ENCODE results near the gene DYSF.
"Not testable (repeated sequence)": the region's sequence is repeated elsewhere in the genome, so short reads cannot be mapped to it uniquely, and the experiment has no call there.

The DYSF gene

DNA sequence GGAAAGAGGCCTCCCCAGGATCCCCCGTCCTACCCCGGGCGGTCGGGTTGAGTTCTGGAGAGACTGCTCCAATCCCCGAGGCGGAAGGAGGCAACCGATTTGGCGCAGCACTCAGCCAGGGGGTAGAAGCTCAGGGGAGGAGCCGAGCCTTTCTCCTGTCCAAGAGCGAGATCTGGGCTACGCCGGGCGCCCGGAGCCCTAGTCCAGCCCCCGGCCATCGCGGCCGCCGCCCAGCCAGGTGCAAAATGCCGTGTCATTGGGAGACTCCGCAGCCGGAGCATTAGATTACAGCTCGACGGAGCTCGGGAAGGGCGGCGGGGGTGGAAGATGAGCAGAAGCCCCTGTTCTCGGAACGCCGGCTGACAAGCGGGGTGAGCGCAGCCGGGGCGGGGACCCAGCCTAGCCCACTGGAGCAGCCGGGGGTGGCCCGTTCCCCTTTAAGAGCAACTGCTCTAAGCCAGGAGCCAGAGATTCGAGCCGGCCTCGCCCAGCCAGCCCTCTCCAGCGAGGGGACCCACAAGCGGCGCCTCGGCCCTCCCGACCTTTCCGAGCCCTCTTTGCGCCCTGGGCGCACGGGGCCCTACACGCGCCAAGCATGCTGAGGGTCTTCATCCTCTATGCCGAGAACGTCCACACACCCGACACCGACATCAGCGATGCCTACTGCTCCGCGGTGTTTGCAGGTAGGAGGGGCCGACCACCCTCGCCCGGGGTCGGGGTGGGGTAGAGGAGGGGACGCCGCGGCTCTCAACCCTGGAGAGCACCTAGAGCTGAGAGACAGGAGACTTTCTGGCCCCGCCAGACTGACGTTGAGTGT is at the start of gene DYSF:
Gene DYSF, plus strand, starts transcription at position 158 of the 817 bp plus-strand sequence.
- Histone ChIP-seq H2AFZ (ENCODE audit: low read length, unreplicated experiment) (peak within 1 kb of the TSS; percentile 88), H3K79me2 (ENCODE audit: control insufficient read depth, insufficient read depth, low read length, unreplicated experiment) (no peaks in the 10 kb centered on the region), H3K4me1 (ENCODE audit: control insufficient read depth, insufficient read depth, low read length, unreplicated experiment) (peaks cover 36% of the 10 kb centered on the region), H3K27ac (ENCODE audit: low read depth, low read length) (no peak within 1 kb of the TSS), H3K4me3 (ENCODE audit: low read depth, low read length) (peak within 1 kb of the TSS; percentile 77), H3K36me3 (ENCODE audit: insufficient read depth, low read length) (no peaks in the 10 kb centered on the region), H3K27me3 (ENCODE audit: insufficient read depth, low read length) (peaks cover 8% of the 10 kb centered on the region; the same call in 1 of the 2 replicates)

DNA sequence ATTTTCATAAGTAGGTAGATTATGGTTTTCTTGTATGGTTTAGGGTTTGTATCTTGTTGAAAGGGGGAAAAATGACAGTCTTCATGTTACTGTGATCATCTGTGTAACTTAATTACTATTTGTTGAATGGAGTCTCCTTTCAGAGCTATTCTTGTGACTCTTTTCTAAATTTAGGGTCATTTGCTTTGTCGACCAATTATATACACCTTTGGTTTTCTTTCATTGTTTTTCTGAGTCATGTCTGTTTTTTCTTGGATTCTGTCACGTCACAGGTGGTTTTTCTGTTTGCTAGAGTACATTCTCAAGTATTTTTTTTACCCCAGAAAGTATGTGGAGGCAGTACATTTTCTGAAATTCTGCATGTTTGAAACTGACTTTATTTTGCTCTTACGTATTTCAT is 43.8 kb upstream of the DYSF start:
- H3K4me1 ChIP-seq (ENCODE audit: control insufficient read depth, insufficient read depth, low read length, unreplicated experiment), result no peaks in the 10 kb centered on the region
- no peaks in the 10 kb centered on the region for H3K79me2 ChIP-seq (ENCODE audit: control insufficient read depth, insufficient read depth, low read length, unreplicated experiment)
- H3K27me3 ChIP-seq (ENCODE audit: insufficient read depth, low read length), result no peaks in the 10 kb centered on the region
- no peak overlapping the region for H3K4me3 ChIP-seq (ENCODE audit: low read depth, low read length)
- H3K27ac ChIP-seq (ENCODE audit: low read depth, low read length), result no peak overlapping the region
- H3K36me3 ChIP-seq (ENCODE audit: insufficient read depth, low read length), result peaks cover 35% of the 10 kb centered on the region
- H2AFZ ChIP-seq (ENCODE audit: low read length, unreplicated experiment), result no peak overlapping the region

DNA sequence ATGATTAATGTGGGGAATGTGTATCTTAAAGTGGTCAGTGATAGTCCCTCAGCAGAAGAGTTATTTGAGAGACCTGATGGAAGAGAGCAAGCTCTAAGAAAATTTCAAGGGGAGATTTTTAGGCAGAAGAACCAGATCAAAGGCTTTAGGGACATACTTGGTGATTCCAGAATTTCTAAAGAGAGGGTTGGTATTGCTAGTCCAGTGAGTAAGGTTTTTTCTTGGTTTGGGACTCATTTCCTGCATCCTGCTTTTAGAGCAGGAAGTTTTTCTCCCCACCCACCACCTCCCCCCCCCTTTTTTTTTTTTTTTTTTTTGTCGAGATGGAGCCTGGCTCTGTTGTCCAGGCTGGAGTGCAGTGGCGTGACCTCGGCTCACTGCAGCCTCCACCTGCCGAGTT is 42.7 kb upstream of the DYSF start:
- H2AFZ ChIP-seq (ENCODE audit: low read length, unreplicated experiment), result no peak overlapping the region
- H3K36me3 ChIP-seq (ENCODE audit: insufficient read depth, low read length), result peaks cover 32% of the 10 kb centered on the region
- no peaks in the 10 kb centered on the region for H3K4me1 ChIP-seq (ENCODE audit: control insufficient read depth, insufficient read depth, low read length, unreplicated experiment)
- no peaks in the 10 kb centered on the region for H3K79me2 ChIP-seq (ENCODE audit: control insufficient read depth, insufficient read depth, low read length, unreplicated experiment)
- no peaks in the 10 kb centered on the region for H3K27me3 ChIP-seq (ENCODE audit: insufficient read depth, low read length)
- H3K27ac ChIP-seq (ENCODE audit: low read depth, low read length), result peak overlapping the region; percentile 29; the same call in 1 of the 2 replicates
- no peak overlapping the region for H3K4me3 ChIP-seq (ENCODE audit: low read depth, low read length)

DNA sequence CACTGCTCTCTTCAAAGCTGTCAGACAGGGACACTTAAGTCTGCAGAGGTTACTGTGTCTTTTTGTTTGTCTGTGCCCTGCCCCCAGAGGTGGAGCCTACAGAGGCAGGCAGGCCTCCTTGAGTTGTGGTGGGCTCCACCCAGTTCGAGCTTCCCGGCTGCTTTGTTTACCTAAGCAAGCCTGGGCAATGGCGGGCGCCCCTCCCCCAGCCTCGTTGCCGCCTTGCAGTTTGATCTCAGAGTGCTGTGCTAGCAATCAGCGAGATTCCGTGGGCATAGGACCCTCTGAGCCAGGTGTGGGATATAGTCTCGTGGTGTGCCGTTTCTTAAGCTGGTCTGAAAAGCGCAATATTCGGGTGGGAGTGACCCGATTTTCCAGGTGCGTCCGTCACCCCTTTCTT is 36.5 kb upstream of the DYSF start:
- H3K4me3 ChIP-seq (ENCODE audit: low read depth, low read length); H2AFZ ChIP-seq (ENCODE audit: low read length, unreplicated experiment); H3K36me3 ChIP-seq (ENCODE audit: insufficient read depth, low read length); H3K4me1 ChIP-seq (ENCODE audit: control insufficient read depth, insufficient read depth, low read length, unreplicated experiment); H3K79me2 ChIP-seq (ENCODE audit: control insufficient read depth, insufficient read depth, low read length, unreplicated experiment); H3K27me3 ChIP-seq (ENCODE audit: insufficient read depth, low read length); H3K27ac ChIP-seq (ENCODE audit: low read depth, low read length): not testable (repeated sequence)

DNA sequence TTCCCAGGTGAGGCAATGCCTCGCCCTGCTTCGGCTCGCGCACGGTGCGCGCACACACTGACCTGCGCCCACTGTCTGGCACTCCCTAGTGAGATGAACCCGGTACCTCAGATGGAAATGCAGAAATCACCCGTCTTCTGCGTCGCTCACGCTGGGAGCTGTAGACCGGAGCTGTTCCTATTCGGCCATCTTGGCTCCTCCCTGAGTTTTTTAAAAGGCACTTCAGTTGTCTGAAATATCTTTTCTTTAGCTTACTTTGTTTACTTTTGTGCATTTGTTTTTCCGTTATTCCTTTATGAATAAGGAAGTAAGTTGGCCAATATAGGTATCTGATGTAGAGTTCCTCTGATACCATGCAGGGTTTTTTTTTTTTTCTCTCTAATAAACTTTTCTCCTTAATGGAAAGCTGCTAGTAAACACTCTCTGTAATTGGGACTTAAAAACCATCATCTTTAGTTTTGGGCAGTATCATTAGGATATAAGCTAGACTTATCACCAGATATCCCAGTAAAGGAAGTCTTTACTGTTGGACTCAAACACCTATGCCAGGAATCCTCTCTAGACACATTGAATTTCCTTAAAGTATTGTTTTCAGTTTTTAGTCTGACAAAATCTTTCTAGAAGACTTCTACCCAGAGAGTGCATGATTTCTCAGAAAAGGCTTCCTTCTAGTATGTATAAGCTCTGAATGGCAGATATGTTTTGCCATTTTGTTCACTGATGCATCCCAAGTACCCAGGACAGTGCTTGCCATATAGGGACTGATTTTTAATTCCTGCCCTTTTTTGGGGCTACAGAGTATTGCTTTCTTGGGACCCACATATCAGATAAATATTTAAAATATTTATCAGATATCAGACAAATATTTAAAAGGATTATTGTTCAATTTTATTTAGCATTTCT is 35.8 kb upstream of the DYSF start:
- peaks cover 2% of the 10 kb centered on the region; the same call in 1 of the 2 replicates for H3K36me3 ChIP-seq (ENCODE audit: insufficient read depth, low read length)
- H2AFZ ChIP-seq (ENCODE audit: low read length, unreplicated experiment), result no peak overlapping the region
- H3K27ac ChIP-seq (ENCODE audit: low read depth, low read length), result no peak overlapping the region

DNA sequence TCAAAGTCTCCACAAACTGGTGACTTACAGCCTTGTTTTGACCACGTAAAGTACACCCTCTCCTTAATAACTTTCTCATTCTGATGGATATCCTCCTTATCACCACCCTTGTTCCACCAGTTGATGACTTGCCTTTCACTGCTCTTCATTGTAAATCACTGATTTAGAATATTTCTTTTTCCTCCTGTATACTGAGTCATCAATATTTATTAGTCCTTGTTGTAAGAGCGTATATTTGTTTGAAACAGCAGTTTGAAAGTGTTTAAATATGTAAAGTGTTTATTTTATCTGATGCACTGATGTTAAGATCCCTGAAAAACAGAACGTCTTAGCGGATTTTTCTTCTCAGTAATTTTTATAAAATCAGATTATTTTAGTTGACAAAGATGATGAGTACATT is 34.2 kb upstream of the DYSF start:
- Histone ChIP-seq H3K4me3 (ENCODE audit: low read depth, low read length) (no peak overlapping the region), H3K27me3 (ENCODE audit: insufficient read depth, low read length) (no peaks in the 10 kb centered on the region), H3K79me2 (ENCODE audit: control insufficient read depth, insufficient read depth, low read length, unreplicated experiment) (no peaks in the 10 kb centered on the region), H3K27ac (ENCODE audit: low read depth, low read length) (no peak overlapping the region), H3K36me3 (ENCODE audit: insufficient read depth, low read length) (peaks cover 13% of the 10 kb centered on the region), H2AFZ (ENCODE audit: low read length, unreplicated experiment) (no peak overlapping the region), H3K4me1 (ENCODE audit: control insufficient read depth, insufficient read depth, low read length, unreplicated experiment) (no peaks in the 10 kb centered on the region)

More for the DNA sequence above, 35.8 kb upstream of the DYSF start:
- Histone ChIP-seq H3K4me1 (ENCODE audit: control insufficient read depth, insufficient read depth, low read length, unreplicated experiment) (no peaks in the 10 kb centered on the region), H3K4me3 (ENCODE audit: low read depth, low read length) (no peak overlapping the region), H3K79me2 (ENCODE audit: control insufficient read depth, insufficient read depth, low read length, unreplicated experiment) (no peaks in the 10 kb centered on the region), H3K27me3 (ENCODE audit: insufficient read depth, low read length) (no peaks in the 10 kb centered on the region)

DNA sequence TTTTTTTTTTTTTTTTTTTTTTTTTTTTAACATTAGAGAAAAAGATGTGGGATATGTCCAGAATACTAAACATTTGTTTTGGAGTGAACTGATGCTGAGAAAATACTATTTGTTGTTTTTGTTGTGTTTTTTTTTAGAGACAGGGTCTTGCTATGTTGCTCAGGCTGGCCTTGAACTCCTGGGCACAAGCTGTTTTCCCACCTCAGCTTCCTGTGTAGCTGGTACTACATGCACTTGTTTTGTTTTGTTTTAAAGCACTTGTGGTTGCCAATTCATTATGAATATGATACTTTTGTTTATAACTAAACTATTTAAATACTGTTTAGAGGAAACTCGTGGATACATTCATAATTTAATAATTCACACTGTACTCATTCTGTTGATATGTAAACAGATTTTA is 33.4 kb upstream of the DYSF start:
- no peaks in the 10 kb centered on the region for H3K4me1 ChIP-seq (ENCODE audit: control insufficient read depth, insufficient read depth, low read length, unreplicated experiment)
- no peak overlapping the region for H3K27ac ChIP-seq (ENCODE audit: low read depth, low read length)
- no peaks in the 10 kb centered on the region for H3K79me2 ChIP-seq (ENCODE audit: control insufficient read depth, insufficient read depth, low read length, unreplicated experiment)
- H3K27me3 ChIP-seq (ENCODE audit: insufficient read depth, low read length), result no peaks in the 10 kb centered on the region
- H3K4me3 ChIP-seq (ENCODE audit: low read depth, low read length), result no peak overlapping the region
- no peak overlapping the region for H2AFZ ChIP-seq (ENCODE audit: low read length, unreplicated experiment)
- peaks cover 17% of the 10 kb centered on the region for H3K36me3 ChIP-seq (ENCODE audit: insufficient read depth, low read length)

DNA sequence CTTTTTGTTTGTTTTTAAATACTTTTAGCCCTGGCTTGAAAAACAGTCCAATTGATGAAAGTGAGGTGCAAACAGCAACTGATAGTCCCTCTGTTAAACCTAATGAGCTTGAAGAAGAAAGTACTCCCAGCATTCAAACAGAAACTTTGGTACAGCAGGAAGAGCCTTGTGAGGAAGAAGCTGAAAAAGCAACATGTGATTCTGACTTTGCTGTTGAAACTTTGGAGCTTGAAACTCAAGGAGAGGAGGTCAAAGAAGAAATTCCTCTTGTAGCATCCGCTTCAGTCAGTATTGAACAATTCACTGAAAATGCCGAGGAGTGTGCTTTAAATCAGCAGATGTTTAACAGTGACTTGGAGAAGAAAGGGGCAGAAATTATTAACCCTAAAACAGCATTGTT is 30.6 kb upstream of the DYSF start:
- H3K36me3 ChIP-seq (ENCODE audit: insufficient read depth, low read length), result peaks cover 37% of the 10 kb centered on the region
- no peaks in the 10 kb centered on the region for H3K79me2 ChIP-seq (ENCODE audit: control insufficient read depth, insufficient read depth, low read length, unreplicated experiment)
- no peak overlapping the region for H3K27ac ChIP-seq (ENCODE audit: low read depth, low read length)

DNA sequence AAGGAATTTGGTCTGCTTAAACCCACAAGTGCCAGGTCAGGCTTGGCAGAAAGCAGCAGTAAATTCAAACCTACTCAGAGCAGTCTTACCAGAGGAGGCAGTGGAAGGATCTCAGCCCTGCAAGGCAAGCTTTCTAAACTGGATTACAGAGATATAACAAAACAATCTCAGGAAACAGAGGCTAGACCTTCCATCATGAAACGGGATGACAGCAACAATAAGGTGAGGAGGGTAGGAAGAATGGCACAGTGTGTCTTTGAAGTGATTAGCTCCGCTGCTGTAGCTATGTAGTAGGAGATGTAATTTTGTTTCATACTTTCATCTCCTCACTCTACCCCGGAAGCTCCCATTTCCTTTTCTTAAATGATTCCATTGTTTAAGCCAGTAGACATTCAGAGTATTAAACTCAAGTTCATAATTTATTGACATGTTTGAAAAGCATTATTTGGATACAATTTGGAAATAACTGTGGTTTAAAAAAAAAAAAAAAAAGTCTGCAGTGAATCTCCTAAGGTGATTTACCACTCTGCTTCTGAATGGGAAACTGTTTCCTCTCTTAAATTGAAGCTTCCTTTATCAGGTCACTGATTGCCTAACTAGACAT is 29.4 kb upstream of the DYSF start:
- H3K27me3 ChIP-seq (ENCODE audit: insufficient read depth, low read length), result no peaks in the 10 kb centered on the region
- H3K79me2 ChIP-seq (ENCODE audit: control insufficient read depth, insufficient read depth, low read length, unreplicated experiment), result no peaks in the 10 kb centered on the region
- no peak overlapping the region for H3K4me3 ChIP-seq (ENCODE audit: low read depth, low read length)
- H3K27ac ChIP-seq (ENCODE audit: low read depth, low read length), result no peak overlapping the region
- no peak overlapping the region for H2AFZ ChIP-seq (ENCODE audit: low read length, unreplicated experiment)
- peaks cover 41% of the 10 kb centered on the region for H3K36me3 ChIP-seq (ENCODE audit: insufficient read depth, low read length)
- no peaks in the 10 kb centered on the region for H3K4me1 ChIP-seq (ENCODE audit: control insufficient read depth, insufficient read depth, low read length, unreplicated experiment)

More for the DNA sequence above, 30.6 kb upstream of the DYSF start:
- no peaks in the 10 kb centered on the region for H3K4me1 ChIP-seq (ENCODE audit: control insufficient read depth, insufficient read depth, low read length, unreplicated experiment)
- no peaks in the 10 kb centered on the region for H3K27me3 ChIP-seq (ENCODE audit: insufficient read depth, low read length)
- no peak overlapping the region for H2AFZ ChIP-seq (ENCODE audit: low read length, unreplicated experiment)
- H3K4me3 ChIP-seq (ENCODE audit: low read depth, low read length), result no peak overlapping the region

DNA sequence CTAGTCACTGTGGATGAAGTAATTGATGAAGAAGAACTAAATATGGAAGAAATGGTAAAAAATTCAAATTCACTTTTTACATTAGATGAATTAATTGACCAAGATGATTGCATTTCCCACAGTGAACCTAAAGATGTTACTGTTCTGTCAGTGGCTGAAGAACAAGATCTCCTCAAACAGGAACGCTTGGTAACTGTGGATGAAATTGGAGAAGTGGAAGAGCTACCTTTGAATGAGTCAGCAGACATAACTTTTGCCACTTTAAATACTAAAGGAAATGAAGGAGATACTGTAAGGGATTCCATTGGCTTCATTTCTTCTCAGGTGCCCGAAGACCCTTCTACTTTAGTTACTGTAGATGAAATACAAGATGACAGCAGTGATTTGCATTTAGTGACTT is 26.6 kb upstream of the DYSF start:
- no peak overlapping the region for H3K4me3 ChIP-seq (ENCODE audit: low read depth, low read length)
- H3K4me1 ChIP-seq (ENCODE audit: control insufficient read depth, insufficient read depth, low read length, unreplicated experiment), result no peaks in the 10 kb centered on the region
- peaks cover 44% of the 10 kb centered on the region for H3K36me3 ChIP-seq (ENCODE audit: insufficient read depth, low read length)
- no peaks in the 10 kb centered on the region for H3K79me2 ChIP-seq (ENCODE audit: control insufficient read depth, insufficient read depth, low read length, unreplicated experiment)
- H2AFZ ChIP-seq (ENCODE audit: low read length, unreplicated experiment), result no peak overlapping the region
- no peaks in the 10 kb centered on the region for H3K27me3 ChIP-seq (ENCODE audit: insufficient read depth, low read length)
- no peak overlapping the region for H3K27ac ChIP-seq (ENCODE audit: low read depth, low read length)

Data from ACC112 (cell line).